G401.6 (cell line): Measurements from ENCODE around the gene AOX1.
"Not testable (repeated sequence)": the region's sequence is repeated elsewhere in the genome, so short reads cannot be mapped to it uniquely, and the experiment has no call there.

Experiments used
- FAIRE-seq: peaks from 2 replicates; lab custom pipeline; 2012; peaks lifted over from hg19 to GRCh38; lab: Jason Lieb, UNC

Gene AOX1

GRCh38 chr2:200603972-200604371 lies 18.2 kb downstream of the AOX1 start:
- no peak for FAIRE-seq

GRCh38 chr2:200604571-200605255 lies 18.9 kb downstream of the AOX1 start:
- FAIRE-seq, result no peak

GRCh38 chr2:200608341-200609027 lies 22.7 kb downstream of the AOX1 start:
- FAIRE-seq, result no peak

- FAIRE-seq, result no peak
Observed at GRCh38 chr2:200609028-200609614, 23.3 kb downstream of the AOX1 start.

- FAIRE-seq, result not testable (repeated sequence)
Observed at GRCh38 chr2:200610217-200610616, 24.4 kb downstream of the AOX1 start.

GRCh38 chr2:200613692-200614091 lies 27.9 kb downstream of the AOX1 start:
- no peak for FAIRE-seq

- no peak for FAIRE-seq
Observed at GRCh38 chr2:200614249-200614648, 28.4 kb downstream of the AOX1 start.

GRCh38 chr2:200615247-200615646 lies 29.4 kb downstream of the AOX1 start:
- no peak for FAIRE-seq

- FAIRE-seq, result no peak
Observed at GRCh38 chr2:200616193-200616592, 30.4 kb downstream of the AOX1 start.

GRCh38 chr2:200616656-200617055 lies 30.8 kb downstream of the AOX1 start:
- FAIRE-seq, result no peak

- FAIRE-seq, result no peak
Observed at GRCh38 chr2:200617156-200618053, 31.6 kb downstream of the AOX1 start.

GRCh38 chr2:200618054-200618419 lies 32.2 kb downstream of the AOX1 start:
- FAIRE-seq, result no peak

- no peak for FAIRE-seq
Observed at GRCh38 chr2:200618590-200619021, 32.8 kb downstream of the AOX1 start.

GRCh38 chr2:200619279-200619678 lies 33.5 kb downstream of the AOX1 start:
- FAIRE-seq, result no peak

GRCh38 chr2:200620606-200621390 lies 35.0 kb downstream of the AOX1 start:
- no peak for FAIRE-seq

GRCh38 chr2:200622106-200622505 lies 36.3 kb downstream of the AOX1 start:
- no peak for FAIRE-seq

GRCh38 chr2:200624026-200624425 lies 38.2 kb downstream of the AOX1 start:
- no peak for FAIRE-seq

- no peak for FAIRE-seq
Observed at GRCh38 chr2:200624658-200625057, 38.8 kb downstream of the AOX1 start.

GRCh38 chr2:200625282-200625681 lies 39.5 kb downstream of the AOX1 start:
- FAIRE-seq, result no peak

GRCh38 chr2:200625958-200626363 lies 40.1 kb downstream of the AOX1 start:
- no peak for FAIRE-seq

GRCh38 chr2:200627110-200627770 lies 41.4 kb downstream of the AOX1 start:
- FAIRE-seq, result no peak
